Endothelial cell of umbilical vein (primary cell): Measurements from ENCODE around the gene ANKRD50.

Experiments used
- CTCF ChIP-seq, 2 donors: IDR thresholded peaks; 1 replicate in 1 of 2; 2 replicates in 1 of 2; pipeline ENCODE4 v1.5.1; 2011; ENCODE audit warnings: low read length in 2 of 2, mild to moderate bottlenecking in 2 of 2, moderate library complexity in 2 of 2, control low read depth in 1 of 2, inconsistent platforms in 1 of 2, low read depth in 1 of 2; ENCODE audit not compliant: insufficient read depth in 1 of 2; ENCODE audit errors: extremely low read depth in 1 of 2
- EZH2 ChIP-seq: IDR thresholded peaks from 2 replicates; pipeline ENCODE4 v1.6.1; 2012; ENCODE audit warnings: borderline replicate concordance, low read depth, mild to moderate bottlenecking, moderate library complexity, low read length, inconsistent platforms; ENCODE audit not compliant: severe bottlenecking
- GATA2 ChIP-seq: IDR thresholded peaks from 2 replicates; pipeline ENCODE4 v1.7.0; 2011; ENCODE audit warnings: low read depth, mild to moderate bottlenecking, moderate library complexity, mixed read lengths, low read length; ENCODE audit not compliant: insufficient read length, insufficient read depth
- MAX ChIP-seq: IDR thresholded peaks from 2 replicates; pipeline ENCODE4 v1.6.1; 2011; ENCODE audit not compliant: insufficient read depth, insufficient read length
- MYC ChIP-seq: IDR thresholded peaks from one replicate; pipeline ENCODE4 v1.6.1; 2011; ENCODE audit warnings: mild to moderate bottlenecking, low read depth, low read length
- POLR2A ChIP-seq: IDR thresholded peaks from 2 replicates; pipeline ENCODE4 v1.6.1; 2012; ENCODE audit warnings: low read depth, mild to moderate bottlenecking, control low read depth, low read length
- POLR2AphosphoS5 ChIP-seq: IDR thresholded peaks from 2 replicates; pipeline ENCODE4 v1.6.1; 2012; ENCODE audit warnings: low read depth, mild to moderate bottlenecking, control low read depth, low read length, moderate library complexity; ENCODE audit not compliant: insufficient read depth

- TF ChIP-seq CTCF (IDR thresholded peaks at IDR 0.05; ENCODE audit: extremely low read depth in 1 of 2, insufficient read depth in 1 of 2, low read depth in 1 of 2, low read length in 2 of 2) (no peak), POLR2A (peak; percentile 68), MYC (no peak), EZH2 (no peak), MAX (no peak), GATA2 (no peak), POLR2AphosphoS5 (peak; percentile 77)
Measured at GRCh38 chr4:124712372-124713184, at the start of gene ANKRD50.
